NCI-H226 (cell line): Measurements from ENCODE around the gene NANOG.
"Not testable (repeated sequence)": the region's sequence is repeated elsewhere in the genome, so short reads cannot be mapped to it uniquely, and the experiment has no call there.

ENCODE experiments used
- DNase-seq: peaks from one replicate; pipeline ENCODE4 v3.0.0-alpha.2; 2015

NANOG gene

GRCh38 chr12:7806863-7807487 lies 17.8 kb downstream of the NANOG start:
- peak; percentile 21 for DNase-seq

GRCh38 chr12:7825754-7826153 lies 36.6 kb downstream of the NANOG start:
- DNase-seq = not testable (repeated sequence)

GRCh38 chr12:7829737-7830136 lies 40.5 kb downstream of the NANOG start:
- not testable (repeated sequence) for DNase-seq

DNA sequence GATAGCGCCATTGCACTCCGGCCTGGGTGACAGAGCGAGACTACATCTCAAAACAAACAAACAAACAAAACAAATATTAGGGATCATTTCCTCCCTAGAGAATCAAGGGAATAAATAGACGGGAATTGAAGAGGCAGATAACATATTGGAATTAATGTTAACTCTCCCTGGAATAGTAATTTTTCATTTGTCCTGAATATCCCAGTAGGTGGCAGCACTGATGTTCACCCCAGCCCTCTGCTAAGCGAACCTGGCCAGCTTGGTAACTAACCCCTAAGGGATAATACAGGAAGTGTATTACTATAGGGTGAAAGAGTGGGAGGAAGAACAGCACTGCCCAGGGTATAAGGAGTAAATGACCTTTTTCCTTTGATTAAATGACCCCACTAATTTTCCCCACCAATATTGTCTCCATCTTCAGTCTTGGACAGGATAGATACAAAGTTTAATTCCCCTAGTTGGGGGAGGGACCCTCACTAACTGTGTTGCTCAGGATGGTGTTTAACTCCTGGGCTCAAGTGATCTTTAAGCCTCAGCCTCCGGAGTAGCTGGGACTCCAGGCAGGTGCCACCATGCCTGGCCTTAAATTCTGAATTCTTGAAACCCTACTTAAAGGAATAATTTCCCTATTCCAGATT lies 43.0 kb downstream of the NANOG start:
- DNase-seq = peak; percentile 50

GRCh38 chr12:7833201-7833600 lies 44.0 kb downstream of the NANOG start:
- not testable (repeated sequence) for DNase-seq

DNA sequence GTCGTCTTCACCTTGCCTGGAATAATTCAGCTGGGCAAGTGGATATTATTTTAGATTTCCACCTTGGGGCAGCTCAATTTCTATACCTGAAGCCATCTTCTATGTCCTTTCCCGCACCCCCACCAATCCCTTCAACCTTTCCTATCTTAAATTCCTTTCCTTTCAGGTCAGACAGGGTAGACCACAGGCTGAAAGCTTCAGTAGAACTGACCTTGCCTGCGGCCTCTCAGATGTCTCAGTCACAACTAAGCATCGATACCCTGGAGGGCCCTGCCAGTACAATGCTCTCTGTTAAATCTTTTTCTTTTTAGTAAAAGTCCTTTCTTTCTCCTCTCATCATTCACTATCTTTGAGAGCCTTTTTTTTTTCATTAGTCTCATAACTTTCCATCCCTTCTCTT lies 44.6 kb downstream of the NANOG start:
- DNase-seq = peak; percentile 6

- DNase-seq = no peak
Observed at GRCh38 chr12:7834701-7835100, 45.5 kb downstream of the NANOG start.

GRCh38 chr12:7835116-7835515 lies 45.9 kb downstream of the NANOG start:
- DNase-seq = no peak

- DNase-seq = no peak
Observed at GRCh38 chr12:7835766-7836165, 46.6 kb downstream of the NANOG start.

GRCh38 chr12:7837366-7837765 lies 48.2 kb downstream of the NANOG start:
- DNase-seq = no peak

GRCh38 chr12:7839226-7839625 lies 50.0 kb downstream of the NANOG start:
- DNase-seq = not testable (repeated sequence)

DNA sequence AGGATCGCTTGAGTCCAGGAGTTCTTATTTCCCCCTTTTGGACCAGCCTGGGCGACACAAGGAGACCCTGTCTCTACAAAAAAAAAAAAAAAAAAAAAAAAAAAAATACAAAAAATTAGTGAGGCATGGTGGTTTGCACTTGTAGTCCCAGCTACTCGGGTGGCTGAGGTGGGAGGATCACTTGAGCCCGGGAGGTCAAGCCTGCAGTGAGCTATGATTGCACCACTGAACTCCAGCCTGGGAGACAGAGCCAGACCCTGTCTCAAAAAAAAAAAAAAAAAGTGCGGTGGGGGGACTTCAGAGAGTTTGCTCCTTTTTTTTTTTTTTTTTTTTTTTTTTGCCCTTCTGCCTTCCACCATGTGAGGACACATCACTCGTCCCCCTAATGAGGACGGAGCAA lies 50.6 kb downstream of the NANOG start:
- not testable (repeated sequence) for DNase-seq

GRCh38 chr12:7842444-7842843 lies 53.2 kb downstream of the NANOG start:
- not testable (repeated sequence) for DNase-seq

GRCh38 chr12:7843149-7843548 lies 53.9 kb downstream of the NANOG start:
- DNase-seq = not testable (repeated sequence)

DNA sequence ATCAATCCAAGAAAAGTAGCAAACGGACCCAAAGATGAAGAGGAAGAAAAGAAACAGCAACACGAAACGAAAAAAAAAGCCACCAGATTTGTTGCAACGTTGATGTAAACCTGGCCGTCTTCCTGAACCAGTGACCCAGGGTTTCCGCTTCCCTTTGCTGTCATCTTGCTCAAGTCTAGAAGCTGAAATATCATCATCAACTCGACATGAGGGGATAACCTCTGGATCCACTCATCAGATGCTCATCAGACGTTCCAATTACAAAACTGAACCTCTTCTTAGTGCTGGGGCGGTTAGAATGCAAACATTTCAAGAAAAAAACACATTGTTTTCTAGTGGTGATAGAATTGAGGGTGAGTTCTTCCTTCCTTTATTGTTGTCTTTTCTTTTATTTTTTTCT lies 54.4 kb downstream of the NANOG start:
- not testable (repeated sequence) for DNase-seq

DNA sequence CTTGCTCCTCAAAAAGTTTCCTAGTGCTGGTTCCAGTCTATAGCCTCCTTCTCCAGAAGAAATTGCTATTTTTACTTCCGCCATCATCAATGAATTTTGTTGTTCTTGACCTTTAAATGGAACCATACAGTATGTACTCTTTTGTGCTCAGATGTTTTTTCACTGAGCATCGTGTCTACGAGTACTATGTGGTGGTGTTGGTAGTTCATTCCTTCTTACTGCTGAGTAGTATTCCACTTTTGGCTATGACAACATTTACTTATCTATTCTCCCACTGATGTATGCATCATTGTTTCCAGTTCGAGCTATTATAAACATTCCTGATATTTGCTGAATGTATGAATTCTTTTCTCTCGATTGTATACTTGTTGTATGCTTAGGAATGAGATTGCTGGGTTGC lies 54.9 kb downstream of the NANOG start:
- DNase-seq = no peak

DNA sequence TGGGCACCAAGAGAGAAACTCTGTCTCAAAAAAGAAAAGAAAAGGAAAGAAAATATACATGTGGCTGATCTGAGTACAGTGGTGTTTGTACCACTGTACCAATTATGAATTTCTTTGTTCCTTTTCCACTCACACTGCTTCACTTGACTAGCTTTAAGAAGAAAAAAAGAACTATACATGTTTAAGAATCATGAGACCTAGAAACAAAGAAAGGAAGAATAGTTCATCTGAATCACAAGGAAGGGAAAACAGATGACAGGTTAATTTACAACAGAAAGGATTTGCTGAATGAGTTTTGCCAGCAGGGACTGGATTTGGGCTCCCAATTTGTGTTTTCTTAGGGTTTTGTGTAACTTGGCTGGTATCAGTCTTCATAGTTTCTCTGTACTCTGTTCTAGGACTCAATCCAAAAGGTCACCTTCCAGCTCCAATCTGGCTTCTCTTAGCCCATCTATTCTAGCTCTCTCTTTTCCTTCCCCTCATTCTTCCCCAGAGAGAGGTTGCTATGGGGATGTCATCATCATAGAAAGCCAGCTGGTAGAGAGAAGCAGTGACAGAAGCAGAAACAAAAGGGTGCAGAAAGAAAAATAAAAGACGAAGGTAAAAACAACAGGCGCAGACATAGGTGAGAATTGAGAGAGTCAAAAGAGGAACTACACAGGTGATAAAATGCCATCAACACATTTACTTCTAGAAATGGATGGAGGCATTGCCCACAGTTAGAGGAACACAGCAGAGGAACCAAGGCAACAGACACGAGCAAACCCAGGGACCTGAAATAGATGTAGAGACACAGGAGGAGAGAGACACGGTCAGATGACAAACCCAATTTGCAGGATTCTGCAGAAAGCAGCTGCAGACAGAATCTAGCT lies 58.3 kb downstream of the NANOG start:
- DNase-seq = not testable (repeated sequence)

GRCh38 chr12:7848098-7848422 lies 58.9 kb downstream of the NANOG start:
- DNase-seq = not testable (repeated sequence)
